HG02798 (cell line): Measurements from ENCODE around the gene SBSN.
A peak's percentile ranks its signal among the peaks of the same experiment; 100 is the strongest.

ENCODE experiments used
- ATAC-seq: cut with Tn5 transposase; IDR thresholded peaks from one replicate; pipeline ENCODE4 v1.9.1; 2021; ENCODE audit warnings: mild to moderate bottlenecking; ENCODE audit not compliant: unreplicated experiment, poor library complexity

SBSN gene

DNA sequence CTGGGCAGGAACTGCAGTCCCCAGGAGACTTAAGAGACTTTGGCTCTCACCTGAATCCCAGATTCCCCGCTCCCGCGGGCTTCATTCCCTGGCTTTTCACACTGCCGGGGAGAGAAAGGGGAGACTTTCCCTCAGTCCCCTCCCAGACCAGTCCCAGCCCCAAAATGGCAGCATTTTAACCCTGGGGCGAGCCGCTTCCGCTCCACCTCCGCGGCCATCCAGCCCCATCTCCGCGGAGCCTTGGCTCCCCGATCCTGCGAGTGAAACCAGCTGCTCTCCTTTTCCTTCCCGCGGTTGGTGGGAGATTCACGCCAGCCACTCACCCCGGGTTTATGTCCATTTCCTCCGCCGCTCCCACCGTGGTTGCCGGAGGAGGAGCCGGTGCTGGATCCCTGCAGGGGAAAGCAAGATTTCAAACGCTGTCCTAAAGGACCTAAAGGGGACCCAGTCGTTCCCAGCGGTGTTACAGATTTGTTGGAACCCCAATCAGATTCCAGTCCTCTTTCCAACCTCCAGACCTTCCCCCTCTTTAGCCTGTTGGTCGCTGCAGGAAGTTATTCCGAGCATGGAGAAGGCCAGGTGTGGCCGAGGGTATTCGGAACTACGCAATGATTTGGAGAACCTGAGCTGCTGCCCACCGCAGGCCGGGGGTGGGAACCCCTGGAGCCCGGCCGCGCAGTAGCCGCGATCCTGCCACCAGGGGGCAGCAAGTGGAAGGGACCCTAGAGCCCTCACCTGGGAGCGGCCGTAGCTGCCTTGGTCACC is 18.1 kb downstream of the SBSN start:
- peak; percentile 50 for ATAC-seq

DNA sequence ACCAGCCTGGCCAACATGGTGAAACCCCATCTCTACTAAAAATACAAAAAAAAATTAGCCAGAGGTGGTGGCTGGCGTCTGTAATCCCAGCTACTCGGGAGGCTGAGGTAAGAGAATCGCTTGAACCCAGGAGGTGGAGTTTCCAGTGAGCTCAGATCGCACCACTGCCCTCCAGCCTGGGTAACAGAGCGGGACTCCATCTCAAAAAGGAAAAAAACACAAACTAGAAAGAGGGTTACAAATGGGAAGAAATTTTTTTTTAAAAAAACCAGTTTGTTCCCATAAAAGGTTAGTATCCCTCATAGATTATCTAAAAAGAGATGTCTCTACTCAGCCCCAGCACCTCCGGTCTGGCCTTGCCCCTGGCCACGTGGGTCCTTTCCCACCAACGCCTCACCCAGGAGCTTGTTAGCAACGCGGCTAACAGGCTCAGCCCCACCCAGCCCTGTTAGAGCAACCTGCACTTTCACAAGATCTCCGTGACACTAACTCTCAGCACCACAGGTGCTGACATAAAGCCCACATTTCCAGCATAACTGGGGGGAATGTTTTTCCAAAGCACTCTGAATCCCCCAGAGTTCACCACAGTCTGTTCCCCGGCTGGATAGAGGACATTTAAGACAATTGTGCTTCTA is 19.0 kb downstream of the SBSN start:
- no peak for ATAC-seq

DNA sequence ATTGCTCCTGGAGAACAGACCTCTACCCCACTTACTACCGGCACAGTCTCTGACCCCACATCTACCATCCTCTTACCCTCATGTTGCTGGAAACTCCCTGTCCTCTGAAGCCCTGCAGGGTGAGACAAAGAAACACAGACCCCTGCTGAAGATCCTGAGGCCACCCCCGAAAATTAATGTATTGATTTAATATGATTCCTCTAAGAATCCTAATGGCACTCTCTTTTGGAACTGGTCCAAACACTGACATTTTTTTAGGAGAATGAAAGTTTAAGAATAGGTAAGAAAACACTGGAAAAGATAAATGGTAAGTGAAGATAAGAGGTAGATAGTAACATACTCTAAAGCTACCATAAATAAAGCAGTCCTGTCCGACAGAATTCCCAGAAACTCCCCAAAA is 20.0 kb downstream of the SBSN start:
- no peak for ATAC-seq

- no peak for ATAC-seq
Measured at GRCh38 chr19:35507561-35507960, 20.6 kb downstream of the SBSN start.

DNA sequence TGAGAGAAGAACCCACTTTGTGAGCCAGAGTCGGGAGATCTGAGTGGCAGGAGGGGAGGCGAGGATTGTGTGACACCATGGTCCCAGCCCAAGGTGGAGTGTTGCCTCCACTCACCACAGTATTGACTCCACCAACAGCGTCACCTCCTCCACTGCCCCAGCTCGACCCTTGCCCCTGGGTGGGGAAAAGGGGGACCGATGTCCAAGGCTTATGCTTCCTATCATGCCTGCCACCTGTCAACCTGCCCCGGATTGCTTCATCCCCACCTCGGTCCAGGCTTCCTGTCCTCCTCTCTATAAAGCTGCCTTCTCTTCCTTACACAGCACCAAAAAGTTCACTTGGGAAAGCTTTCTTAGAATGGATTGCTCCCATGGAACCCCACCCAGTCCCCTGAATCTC is 22.1 kb downstream of the SBSN start:
- no peak for ATAC-seq

GRCh38 chr19:35502751-35503150 is 25.4 kb downstream of the SBSN start:
- ATAC-seq, result no peak

- ATAC-seq, result no peak
Measured at GRCh38 chr19:35501684-35502083, 26.4 kb downstream of the SBSN start.

DNA sequence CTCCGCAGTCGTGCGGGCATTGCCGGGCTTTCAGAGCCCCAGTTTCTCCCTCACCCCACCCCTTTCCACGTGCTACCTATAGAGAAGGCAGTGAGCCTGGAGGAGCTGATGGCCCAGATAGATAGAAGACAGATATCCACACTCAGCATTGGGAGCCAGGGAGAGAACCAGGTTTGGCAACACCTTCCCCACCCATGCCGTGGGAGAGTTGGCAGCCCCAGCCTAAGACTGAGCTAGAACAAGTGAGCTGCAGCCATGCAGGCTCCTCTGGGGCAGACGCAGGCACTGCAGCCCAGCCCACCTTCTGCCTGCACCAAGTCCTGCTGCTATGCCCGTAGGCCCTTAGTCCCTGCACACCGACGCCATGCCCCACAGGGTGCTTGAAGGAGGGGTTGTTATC is 27.5 kb downstream of the SBSN start:
- no peak for ATAC-seq

- ATAC-seq, result no peak
Measured at GRCh38 chr19:35498984-35499527, 29.1 kb downstream of the SBSN start.

DNA sequence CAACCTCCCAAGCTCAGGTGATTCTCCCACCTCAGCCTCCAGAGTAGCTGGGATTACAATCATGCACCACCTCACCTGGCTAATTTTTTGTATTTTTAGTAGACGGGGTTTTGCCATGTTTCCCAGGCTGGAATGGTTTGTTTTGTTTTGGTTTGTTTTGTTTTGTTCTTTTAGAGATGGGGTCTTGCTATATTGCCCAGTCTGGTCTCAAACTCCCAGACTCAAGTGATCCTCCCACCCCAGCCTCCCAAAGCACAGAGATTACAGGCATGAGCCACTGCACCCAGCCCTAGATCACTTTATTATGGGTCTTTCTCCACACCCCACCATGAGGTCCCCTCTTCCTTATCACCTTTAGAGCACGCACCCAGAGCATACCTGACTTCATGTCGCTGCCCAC is 29.9 kb downstream of the SBSN start:
- no peak for ATAC-seq

- no peak for ATAC-seq
Measured at GRCh38 chr19:35497406-35497805, 30.7 kb downstream of the SBSN start.

GRCh38 chr19:35495107-35496064 is 32.7 kb downstream of the SBSN start:
- peak; percentile 69 for ATAC-seq

GRCh38 chr19:35493971-35494370 is 34.1 kb downstream of the SBSN start:
- no peak for ATAC-seq

DNA sequence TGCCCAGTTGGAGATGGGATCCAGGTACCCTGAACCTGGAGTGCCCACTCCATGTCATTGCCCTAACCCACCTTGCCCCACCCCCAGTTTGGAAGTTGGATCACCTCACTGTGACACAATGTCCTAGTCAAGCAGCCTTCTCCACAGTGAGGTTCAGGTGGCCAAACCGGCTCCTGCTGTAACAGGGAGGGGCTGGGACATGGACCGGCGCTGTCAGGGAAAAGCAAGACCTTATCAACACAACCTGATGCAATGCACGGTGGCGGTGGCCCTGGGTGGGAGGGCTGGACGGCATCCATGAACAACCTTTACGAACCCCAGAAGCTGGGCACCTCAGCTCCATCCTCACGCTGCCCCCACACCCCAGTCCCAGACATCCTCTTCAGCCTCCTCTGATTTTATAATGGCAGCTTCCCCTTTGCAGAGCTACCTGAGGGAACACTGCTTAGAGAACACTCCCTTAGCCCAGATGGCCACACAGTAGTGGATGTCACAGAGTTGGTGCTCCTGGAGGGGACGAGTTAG is 36.2 kb downstream of the SBSN start:
- ATAC-seq, result no peak

DNA sequence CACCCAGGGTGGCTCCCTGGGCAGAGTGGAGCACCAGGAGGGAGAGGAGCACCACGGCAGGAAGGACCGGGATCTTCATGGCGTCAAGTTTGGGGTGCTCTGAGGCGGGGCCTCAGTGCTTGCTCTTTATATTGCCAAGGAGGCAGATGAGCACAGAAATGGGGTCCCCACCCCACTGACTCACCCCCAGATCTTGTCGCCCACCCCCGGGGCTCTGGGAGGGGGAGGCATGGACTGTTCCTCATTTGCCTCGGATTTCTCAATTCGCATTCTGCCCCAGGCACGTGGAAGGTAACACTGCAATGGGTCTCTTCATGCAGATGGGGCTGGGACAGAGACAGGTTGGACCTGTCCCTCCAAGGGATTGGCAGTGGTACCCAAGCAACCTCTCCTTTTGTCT is 37.7 kb downstream of the SBSN start, which contains the start of gene KRTDAP:
KRTDAP (minus strand) TSS at position 101 of the 400 bp plus-strand sequence; CDS start at position 79, 22 bp downstream.
- ATAC-seq, result no peak

- no peak for ATAC-seq
Measured at GRCh38 chr19:35488677-35489076, 39.4 kb downstream of the SBSN start.

DNA sequence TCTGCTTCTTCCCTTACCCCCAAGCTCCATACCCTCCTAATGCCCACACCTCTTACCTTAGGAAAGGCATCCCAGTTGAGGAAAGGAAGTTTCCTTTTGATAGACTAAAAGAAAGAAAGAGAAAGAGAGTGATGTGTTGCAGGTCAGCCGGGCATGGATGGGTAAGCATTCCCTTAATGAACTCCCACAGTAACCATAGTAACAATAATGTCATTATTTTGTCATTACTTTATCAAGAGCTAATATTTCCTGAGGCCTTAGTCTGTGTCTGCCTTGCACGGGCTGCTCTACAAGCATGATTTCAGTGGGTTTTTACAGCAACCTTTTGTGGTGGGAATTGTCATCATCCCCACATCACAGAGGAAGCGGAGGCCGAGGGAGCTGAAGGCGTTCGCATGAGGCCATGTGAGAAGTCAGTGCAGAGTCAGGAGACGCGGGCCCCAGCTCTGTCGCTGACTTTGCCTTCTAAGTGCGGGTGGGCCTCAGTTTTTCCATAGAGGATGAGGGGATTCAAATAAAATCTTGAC is 40.4 kb downstream of the SBSN start:
- no peak for ATAC-seq

GRCh38 chr19:35486268-35486708 is 41.8 kb downstream of the SBSN start:
- no peak for ATAC-seq

DNA sequence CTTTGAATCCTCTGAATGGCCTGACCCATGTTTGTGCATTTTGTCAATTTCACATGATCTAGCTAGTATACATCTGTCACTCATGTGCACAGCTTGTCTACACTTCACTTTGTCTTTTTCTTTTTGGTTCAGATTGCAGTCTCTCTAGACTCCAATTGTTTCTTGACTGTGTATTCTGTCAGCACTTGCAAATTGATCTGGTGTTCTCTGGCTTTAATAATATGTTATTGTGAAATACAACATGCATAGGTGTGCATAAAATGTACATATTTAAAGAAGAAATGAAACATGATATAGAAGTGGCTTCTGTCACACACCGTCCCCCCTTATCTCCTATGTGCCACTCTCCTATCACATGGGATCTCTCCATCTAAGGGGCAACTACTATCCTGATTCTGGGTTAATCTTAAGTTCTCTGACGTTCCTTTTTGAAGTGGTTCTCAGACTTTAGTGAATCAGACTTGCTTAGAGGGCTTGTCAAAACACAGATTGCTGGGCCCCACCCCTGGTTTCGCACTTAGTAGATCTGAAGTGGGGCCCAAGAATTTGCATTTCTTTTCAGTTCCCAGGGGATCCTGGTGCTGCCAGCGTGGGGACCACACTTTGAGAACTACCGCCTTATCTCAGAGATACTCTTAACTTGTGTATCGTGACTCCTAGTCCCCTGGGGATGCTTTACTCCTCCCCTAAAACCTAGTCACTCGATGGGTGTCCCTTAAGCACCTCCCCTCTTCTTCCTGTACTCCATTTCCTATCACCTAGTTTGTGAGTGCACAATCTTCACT is 43.7 kb downstream of the SBSN start:
- peak; percentile 57 for ATAC-seq
